SU-DHL-6 (cell line): Measurements from ENCODE around the gene MPEG1.

Experiments
- H2AFZ ChIP-seq: fragments of 200-600 bp; sonication (generic); 2 replicates; pipeline ENCODE4 v1.6.1; 2014; ENCODE audit warnings: low read depth, mild to moderate bottlenecking, moderate library complexity, mixed read lengths, antibody characterized with exemption, low read length; ENCODE audit not compliant: severe bottlenecking
- H3F3A ChIP-seq: fragments of 200-600 bp; shearing (Covaris generic); 2 replicates; pipeline ENCODE4 v1.6.0; 2016; ENCODE audit warnings: antibody characterized with exemption, mild to moderate bottlenecking; ENCODE audit not compliant: insufficient read depth
- H3K27ac ChIP-seq: fragments of 200-600 bp; sonication (generic); 2 replicates; pipeline ENCODE4 v1.5.1; 2016; ENCODE audit warnings: low read depth, mild to moderate bottlenecking, low read length, moderate library complexity, mixed read lengths
- H3K27me3 ChIP-seq: fragments of 200-600 bp; sonication (generic), shearing (Covaris generic); 2 replicates; pipeline ENCODE4 v1.6.0; 2014; ENCODE audit warnings: mild to moderate bottlenecking, low read length
- H3K36me3 ChIP-seq: fragments of 200-600 bp; sonication (generic); 2 replicates; pipeline ENCODE4 v1.6.1; 2014; ENCODE audit warnings: mild to moderate bottlenecking, low read length, mixed read lengths
- H3K4me2 ChIP-seq: fragments of 300-600, 200-600 bp; shearing (Covaris generic), sonication (generic); 2 replicates; pipeline ENCODE4 v1.6.0; 2014; ENCODE audit warnings: low read length, low read depth, mild to moderate bottlenecking; ENCODE audit not compliant: poor library complexity, severe bottlenecking
- H3K4me3 ChIP-seq: fragments of 200-600 bp; sonication (generic); 2 replicates; pipeline ENCODE4 v1.5.1; 2014; ENCODE audit warnings: antibody characterized with exemption, low read length, mild to moderate bottlenecking, mixed read lengths; ENCODE audit not compliant: insufficient read depth, poor library complexity, severe bottlenecking
- H3K79me2 ChIP-seq: fragments of 200-600 bp; sonication (generic); 2 replicates; pipeline ENCODE4 v1.6.1; 2014; ENCODE audit warnings: mild to moderate bottlenecking, low read length, moderate library complexity; ENCODE audit not compliant: insufficient read depth
- H3K9ac ChIP-seq: fragments of 200-600 bp; sonication (generic); 2 replicates; pipeline ENCODE4 v1.7.0; 2014; ENCODE audit warnings: mild to moderate bottlenecking, low read length
- H3K9me2 ChIP-seq: fragments of 200-600 bp; sonication (generic); replicated peaks from 2 replicates; pipeline ENCODE4 v1.6.1; 2014; ENCODE audit warnings: low read length; ENCODE audit not compliant: insufficient read depth
- H3K9me3 ChIP-seq: fragments of 200-600 bp; sonication (generic); 2 replicates; pipeline ENCODE4 v1.6.1; 2014; ENCODE audit warnings: low read length, mixed read lengths; ENCODE audit not compliant: insufficient read depth
- H4K20me1 ChIP-seq: fragments of 200-600 bp; sonication (generic); 2 replicates; pipeline ENCODE4 v1.6.1; 2014; ENCODE audit warnings: low read depth, mild to moderate bottlenecking, antibody characterized with exemption, low read length, moderate library complexity, mixed read lengths
- EZH2phosphoT487 ChIP-seq: fragments of 200-600 bp; sonication (generic), shearing (Covaris generic); conservative IDR thresholded peaks from 2 replicates; pipeline ENCODE4 v1.6.1; 2018; ENCODE audit warnings: mild to moderate bottlenecking, antibody characterized with exemption, low read length, moderate library complexity, mixed read lengths
- TF ChIP-seq, protein P1 (sequence below): fragments of 200-600 bp; sonication (generic); IDR thresholded peaks from one replicate; pipeline ENCODE4 v1.5.1; 2017; ENCODE audit warnings: antibody characterized with exemption, mild to moderate bottlenecking, low read length, moderate library complexity; ENCODE audit not compliant: insufficient read depth, poor library complexity, severe bottlenecking

Gene MPEG1

GRCh38 chr11:59205648-59206047, 7.1 kb downstream of the MPEG1 start:
- Histone ChIP-seq H4K20me1 (no peaks in the 10 kb centered on the region), H2AFZ (no peak overlapping the region), H3K27me3 (no peaks in the 10 kb centered on the region), H3K27ac (no peak overlapping the region), H3K36me3 (no peaks in the 10 kb centered on the region), H3K9me3 (no peaks in the 10 kb centered on the region), H3K79me2 (no peaks in the 10 kb centered on the region), H3K4me2 (no peak overlapping the region), H3K4me3 (no peak overlapping the region), H3K9ac (no peak overlapping the region), H3K9me2 (no peaks in the 10 kb centered on the region), H3F3A (0 out of 2 replicates have a peak, but pooled peaks cover 5% of the 10 kb centered on the region)
- TF ChIP-seq, protein P1, sequence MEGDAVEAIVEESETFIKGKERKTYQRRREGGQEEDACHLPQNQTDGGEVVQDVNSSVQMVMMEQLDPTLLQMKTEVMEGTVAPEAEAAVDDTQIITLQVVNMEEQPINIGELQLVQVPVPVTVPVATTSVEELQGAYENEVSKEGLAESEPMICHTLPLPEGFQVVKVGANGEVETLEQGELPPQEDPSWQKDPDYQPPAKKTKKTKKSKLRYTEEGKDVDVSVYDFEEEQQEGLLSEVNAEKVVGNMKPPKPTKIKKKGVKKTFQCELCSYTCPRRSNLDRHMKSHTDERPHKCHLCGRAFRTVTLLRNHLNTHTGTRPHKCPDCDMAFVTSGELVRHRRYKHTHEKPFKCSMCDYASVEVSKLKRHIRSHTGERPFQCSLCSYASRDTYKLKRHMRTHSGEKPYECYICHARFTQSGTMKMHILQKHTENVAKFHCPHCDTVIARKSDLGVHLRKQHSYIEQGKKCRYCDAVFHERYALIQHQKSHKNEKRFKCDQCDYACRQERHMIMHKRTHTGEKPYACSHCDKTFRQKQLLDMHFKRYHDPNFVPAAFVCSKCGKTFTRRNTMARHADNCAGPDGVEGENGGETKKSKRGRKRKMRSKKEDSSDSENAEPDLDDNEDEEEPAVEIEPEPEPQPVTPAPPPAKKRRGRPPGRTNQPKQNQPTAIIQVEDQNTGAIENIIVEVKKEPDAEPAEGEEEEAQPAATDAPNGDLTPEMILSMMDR = no peak
- no peak for TF ChIP-seq EZH2phosphoT487

- no peak overlapping the region for H3K4me3 ChIP-seq
- no peaks in the 10 kb centered on the region for H4K20me1 ChIP-seq
- H3K9me2 ChIP-seq = no peaks in the 10 kb centered on the region
- no peaks in the 10 kb centered on the region for H3K79me2 ChIP-seq
- H3K27ac ChIP-seq = no peak overlapping the region
- no peaks in the 10 kb centered on the region for H3K27me3 ChIP-seq
- 0 out of 2 replicates have a peak, but pooled peaks cover 5% of the 10 kb centered on the region for H3F3A ChIP-seq
- TF ChIP-seq, protein P1 = no peak
- TF ChIP-seq EZH2phosphoT487 = no peak
- no peaks in the 10 kb centered on the region for H3K9me3 ChIP-seq
- no peak overlapping the region for H3K4me2 ChIP-seq
- H2AFZ ChIP-seq = no peak overlapping the region
- H3K36me3 ChIP-seq = no peaks in the 10 kb centered on the region
- no peak overlapping the region for H3K9ac ChIP-seq
Measured at GRCh38 chr11:59204746-59205145, 8.0 kb downstream of the MPEG1 start.

DNA sequence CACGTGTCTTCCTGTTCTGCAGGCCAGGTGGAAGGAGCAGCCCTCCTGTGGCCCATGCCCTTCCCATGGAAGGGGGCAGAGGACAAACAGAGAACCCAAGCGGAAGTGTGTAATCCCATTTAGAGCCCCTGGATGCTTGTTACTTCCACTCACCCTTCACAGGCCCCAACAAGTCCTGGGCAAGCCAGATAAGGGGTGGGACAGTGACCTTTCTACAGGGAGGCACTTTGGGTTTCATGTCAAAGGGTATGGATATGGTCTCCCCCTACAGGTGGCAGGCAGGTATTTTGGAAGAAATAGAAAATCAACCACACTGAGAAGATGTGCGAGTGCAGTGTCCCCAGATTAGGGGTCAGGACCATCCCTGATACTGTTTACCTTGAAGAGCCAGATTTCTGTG, 11.4 kb downstream of the MPEG1 start:
- H3K9me3 ChIP-seq = no peaks in the 10 kb centered on the region
- H3K36me3 ChIP-seq = no peaks in the 10 kb centered on the region
- no peak overlapping the region for H3K4me3 ChIP-seq
- H3K4me2 ChIP-seq = no peak overlapping the region
- TF ChIP-seq, protein P1 = peak; percentile 18
- TF ChIP-seq EZH2phosphoT487 = no peak
- no peak overlapping the region for H3K27ac ChIP-seq
- no peaks in the 10 kb centered on the region for H3K79me2 ChIP-seq
- H3K9ac ChIP-seq = no peak overlapping the region
- no peaks in the 10 kb centered on the region for H3K9me2 ChIP-seq
- H3F3A ChIP-seq = no peaks in the 10 kb centered on the region
- H3K27me3 ChIP-seq = no peaks in the 10 kb centered on the region
- no peaks in the 10 kb centered on the region for H4K20me1 ChIP-seq
- no peak overlapping the region for H2AFZ ChIP-seq
